ENCODE measurements around the gene C1QB. TPM values are rescaled to one million over a fixed set of nuclear protein-coding genes. Genes with fewer than 3 reads are reported as not detected.

The C1QB gene
- total RNA-seq, 2 donors from 2014 or later, result 448 to 884 TPM

GRCh38 chr1:22710701-22711049 is 57.6 kb downstream of the C1QB start, which contains the start of gene EPHB2:
TSS of gene EPHB2 (plus strand) at chr1:22710839. CDS start at chr1:22710983, 144 bp downstream.
- H3K4me3 ChIP-seq, result peak within 1 kb of the TSS; percentile 72
- H3K9me3 ChIP-seq, result no peaks in the 10 kb centered on the region
- H3K27ac ChIP-seq, result no peak within 1 kb of the TSS
- no peak for DNase-seq (ENCODE audit: low spot score)
- no peak for ATAC-seq (ENCODE audit: insufficient number of reproducible peaks, low FRiP score, low read depth)
- H3K36me3 ChIP-seq, result no peaks in the 10 kb centered on the region
- no peak for TF ChIP-seq CTCF (IDR thresholded peaks at IDR 0.05)
- H3K27me3 ChIP-seq (replicated peaks; ENCODE audit: insufficient read depth), result no peaks in the 10 kb centered on the region
- H3K4me1 ChIP-seq (ENCODE audit: control insufficient read depth in 1 of 2, low read depth in 2 of 2), result peaks cover 16 to 27% of the 10 kb centered on the region in 2 donors

- Histone ChIP-seq H3K27me3 (replicated peaks; ENCODE audit: insufficient read depth) (no peaks in the 10 kb centered on the region), H3K4me1 (ENCODE audit: control insufficient read depth in 1 of 2, low read depth in 2 of 2) (peaks cover 16 to 27% of the 10 kb centered on the region in 2 donors), H3K9me3 (no peaks in the 10 kb centered on the region), H3K36me3 (no peaks in the 10 kb centered on the region), H3K27ac (no peak overlapping the region), H3K4me3 (peak overlapping the region; percentile 72)
- no peak for DNase-seq (ENCODE audit: low spot score)
- no peak for ATAC-seq (ENCODE audit: insufficient number of reproducible peaks, low FRiP score, low read depth)
- TF ChIP-seq CTCF (IDR thresholded peaks at IDR 0.05), result no peak
Observed at GRCh38 chr1:22711071-22711470, 58.0 kb downstream of the C1QB start.

Other genes with a start within 250 kb of the C1QB start
- 10 to 100 TPM; 30.4 to 36.4 TPM for gene ZBTB40, start 201.4 kb upstream of the C1QB start, total RNA-seq
- not detected for gene EPHA8, start 89.7 kb upstream of the C1QB start, total RNA-seq
- 100 to 1,000 TPM; 234 to 501 TPM for gene C1QA, start 16.6 kb upstream of the C1QB start, total RNA-seq
- gene C1QC, start 9.6 kb upstream of the C1QB start, total RNA-seq, result 100 to 1,000 TPM; 241 to 542 TPM
- 10 to 100 TPM in 1 of 2 donors, 1 to 10 TPM in 1; 9.3 to 10.0 TPM for gene EPHB2, start 57.6 kb downstream of the C1QB start, total RNA-seq